Naive thymus-derived CD8-positive, alpha-beta T cell (primary cell): ENCODE data around the gene MED26. TPM values are rescaled to one million over a fixed set of nuclear protein-coding genes. Genes with fewer than 3 reads are reported as not detected.

ENCODE experiments used
- ATAC-seq, 2 donors: fragments of 150-1000 bp; cut with Tn5 transposase in 1 of 2; sonication (Bioruptor Pico), chemical (Tn5 transposase) in 1 of 2; 1 replicate in 1 of 2; 2 replicates in 1 of 2; pipeline ENCODE4 v1.10.0; 2021; ENCODE audit warnings: mild to moderate bottlenecking in 2 of 2, moderate library complexity in 2 of 2
- POLR2A ChIA-PET: fragments of 350-600 bp; sonication (Branson Sonifier 250); formaldehyde crosslinking; loops from one replicate; lab custom pipeline; 2021; ENCODE audit warnings: antibody characterized with exemption; lab: Charles Lee
- DNase-seq, 10 donors: peaks; one replicate each; pipeline versions ENCODE4 v3.0.0 to v3.0.0-alpha.2; 2020 to 2022
- H3K27ac Mint-ChIP-seq, 10 donors: one replicate each; pipeline ENCODE4 v1.8.0; 2020 to 2022; ENCODE audit warnings: mild to moderate bottlenecking in 10 of 10, mixed read lengths in 10 of 10, moderate library complexity in 4 of 10, inconsistent platforms in 1 of 10
- H3K27me3 Mint-ChIP-seq, 5 donors: one replicate each; pipeline ENCODE4 v1.8.0; 2021 to 2022; ENCODE audit warnings: mixed read lengths in 5 of 5
- H3K36me3 Mint-ChIP-seq, 3 donors: one replicate each; pipeline ENCODE4 v1.8.0; 2020 to 2022; ENCODE audit warnings: mixed read lengths in 3 of 3, mild to moderate bottlenecking in 2 of 3, inconsistent platforms in 1 of 3
- H3K4me1 Mint-ChIP-seq, 4 donors: one replicate each; pipeline ENCODE4 v1.8.0; 2021 to 2022; ENCODE audit warnings: mixed read lengths in 4 of 4
- H3K4me3 Mint-ChIP-seq, 10 donors: one replicate each; pipeline ENCODE4 v1.8.0; 2020 to 2022; ENCODE audit warnings: mild to moderate bottlenecking in 10 of 10, mixed read lengths in 10 of 10, moderate library complexity in 6 of 10, inconsistent platforms in 1 of 10
- H3K9me3 Mint-ChIP-seq, 9 donors: one replicate each; pipeline ENCODE4 v1.8.0; 2020 to 2022; ENCODE audit warnings: mixed read lengths in 9 of 9, mild to moderate bottlenecking in 3 of 9, inconsistent platforms in 1 of 9, moderate library complexity in 1 of 9
- polyA plus RNA-seq, 3 donors: library from polyadenylated mRNA; unstranded; fragments of 300-500 nt; fragmentation: Illumina TruSeq; gene quantifications; one replicate each; pipeline ENCODE4 v1.2.3, GENCODE V29; 2021
- total RNA-seq, 8 experiments: library from RNA in 2 of 8; stranded (reverse) in 2 of 8; gene quantifications; one replicate each; pipeline ENCODE4 v1.2.3 and lab custom pipeline; 2021 to 2026

Gene MED26
- total and polyA plus RNA-seq, 5 experiments from 2014 or later, result 2.7 to 18.5 (median 3.9) TPM

DNA sequence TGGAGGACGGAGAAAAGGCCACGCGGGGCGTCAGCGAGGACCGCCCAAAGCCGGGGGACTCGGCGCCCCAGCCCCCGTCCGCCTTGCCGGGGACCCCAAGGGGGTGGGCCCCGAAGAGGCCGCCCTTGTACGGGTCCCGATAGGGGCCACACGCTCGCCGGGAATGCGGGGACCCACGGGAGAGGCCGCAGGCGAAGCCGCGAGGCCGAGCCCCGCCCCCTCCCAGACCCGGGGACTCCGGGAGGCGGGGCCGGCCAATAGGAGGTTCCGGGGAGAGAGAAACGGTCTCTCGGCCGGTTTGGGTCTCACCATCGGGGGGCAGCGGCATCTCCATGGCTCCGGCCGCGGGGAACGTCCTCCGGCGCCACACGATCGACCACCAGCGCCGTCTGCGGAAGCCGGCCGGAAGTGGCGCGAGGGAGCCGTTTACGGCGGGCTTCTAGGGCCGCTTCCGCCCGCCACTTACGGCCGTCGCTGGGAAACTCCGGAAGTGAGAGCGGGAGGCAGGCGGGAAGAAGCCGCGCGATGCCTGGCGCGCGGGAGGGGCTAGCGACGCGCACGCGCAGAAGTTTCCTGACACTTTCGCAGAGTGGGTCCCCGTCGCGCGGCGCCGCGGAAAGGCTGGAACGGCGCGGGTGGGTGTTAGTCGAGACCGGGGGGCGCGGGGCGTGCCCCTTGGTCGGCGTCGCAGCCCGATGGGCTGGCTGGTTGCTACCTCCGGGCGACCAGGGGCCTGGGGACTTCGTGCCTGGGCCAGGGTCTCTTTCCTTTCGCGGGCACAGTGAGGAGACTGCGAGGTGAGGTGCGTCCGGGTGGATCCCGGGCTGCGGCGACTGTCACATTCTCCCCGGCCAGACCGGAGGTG is 85.7 kb downstream of the MED26 start, which contains the start of gene CHERP:
Gene CHERP, minus strand, starts transcription at position 393 of the 865 bp plus-strand sequence. Its CDS starts 59 bp downstream, at position 334.
- Mint-ChIP-seq H3K27me3 (no peaks in the 10 kb centered on the region), H3K4me1 (peaks cover 33 to 71% (median 62%) of the 10 kb centered on the region in 4 donors)
- peak; percentile 84 to 90 for ATAC-seq

DNA sequence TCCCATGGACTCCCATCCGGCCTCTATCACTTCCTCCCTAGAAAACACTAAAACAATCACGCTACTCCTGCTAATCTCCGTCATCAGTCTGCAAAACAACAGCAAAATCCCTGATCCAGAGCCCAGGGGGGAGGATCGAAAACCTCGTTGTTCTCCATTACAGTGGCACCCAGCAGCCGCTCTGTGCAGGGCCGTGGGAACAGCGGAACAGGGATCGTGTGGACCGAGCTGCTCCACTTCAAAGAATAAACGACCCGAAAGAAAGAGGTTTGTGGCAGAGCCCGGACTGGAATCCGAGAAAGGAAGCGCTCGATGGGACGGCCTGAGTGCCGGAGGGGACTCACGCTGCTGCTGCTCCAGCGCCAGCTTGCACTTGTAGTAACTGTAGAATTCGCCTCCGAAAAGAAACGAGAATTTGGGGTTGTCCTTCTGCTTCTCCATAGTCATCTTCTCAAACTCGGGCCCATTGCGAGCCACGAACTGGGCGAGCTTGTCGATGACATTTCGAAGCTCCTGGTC is 86.4 kb downstream of the MED26 start:
- POLR2A ChIA-PET, result interaction anchor here (0.6 to 2.8 kb wide), 9 partner anchors 25 to 801 kb away, joined by 3 to 22 read pairs (median 4); partner anchors contain the start of genes C19orf44, CALR3, MED26 and SLC35E1
- ATAC-seq (peak; percentile 2 to 7), DNase-seq (peak in 1 of 10 donors; percentile 13)
- Mint-ChIP-seq H3K4me1 (peaks cover 37 to 73% (median 64%) of the 10 kb centered on the region in 4 donors), H3K4me3 (peak overlapping the region; percentile 83 to 97 (median 89)), H3K9me3 (no peaks in the 10 kb centered on the region), H3K27ac (peak overlapping the region; percentile 61 to 94 (median 85)), H3K36me3 (peaks cover 0 to 31% (median 0%) of the 10 kb centered on the region in 3 donors), H3K27me3 (no peaks in the 10 kb centered on the region)

More for the DNA sequence above, 85.7 kb downstream of the MED26 start, which contains the start of gene CHERP:
- Mint-ChIP-seq H3K4me3 (peak within 1 kb of the TSS; percentile 83 to 97 (median 90)), H3K9me3 (no peaks in the 10 kb centered on the region), H3K27ac (peak within 1 kb of the TSS; percentile 81 to 97 (median 90)), H3K36me3 (peaks cover 0 to 26% (median 0%) of the 10 kb centered on the region in 3 donors)
- POLR2A ChIA-PET, result interaction anchor here (0.6 to 2.8 kb wide), 10 partner anchors 24 to 118 kb away, joined by 3 to 22 read pairs (median 4); partner anchors contain the start of genes C19orf44, CALR3, MED26 and SLC35E1
- peak; percentile 91 to 97 (median 94) for DNase-seq

DNA sequence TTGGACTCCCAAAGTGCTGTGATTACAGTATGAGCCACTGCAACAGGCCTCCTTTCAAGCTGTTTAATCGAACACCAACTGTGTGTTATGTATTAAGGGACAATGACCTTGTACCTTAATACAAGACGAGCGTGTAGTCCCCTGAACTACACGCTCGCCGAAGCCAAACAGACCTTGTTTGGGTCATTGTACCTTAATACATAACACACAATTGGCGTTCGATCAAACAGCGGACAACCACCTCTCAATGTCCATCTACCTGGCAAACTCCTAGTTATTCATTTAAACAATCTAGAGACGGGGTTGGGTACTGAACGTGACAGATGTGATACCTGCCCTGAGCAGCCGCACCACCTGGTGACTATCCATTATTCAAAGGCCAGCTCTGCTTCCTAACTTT is 87.1 kb downstream of the MED26 start:
- POLR2A ChIA-PET, result interaction anchor here (1.0 kb wide), 2 partner anchors 85 to 106 kb away, joined by 3 read pairs; no protein-coding TSS in a partner anchor
- Mint-ChIP-seq H3K27me3 (no peaks in the 10 kb centered on the region), H3K9me3 (no peaks in the 10 kb centered on the region), H3K27ac (peak overlapping the region in 9 of 10 donors; percentile 72 to 94 (median 85)), H3K4me3 (peak overlapping the region; percentile 83 to 97 (median 89)), H3K36me3 (peaks cover 0 to 36% (median 0%) of the 10 kb centered on the region in 3 donors), H3K4me1 (peaks cover 37 to 70% (median 64%) of the 10 kb centered on the region in 4 donors)
- ATAC-seq (no peak), DNase-seq (no peak)

DNA sequence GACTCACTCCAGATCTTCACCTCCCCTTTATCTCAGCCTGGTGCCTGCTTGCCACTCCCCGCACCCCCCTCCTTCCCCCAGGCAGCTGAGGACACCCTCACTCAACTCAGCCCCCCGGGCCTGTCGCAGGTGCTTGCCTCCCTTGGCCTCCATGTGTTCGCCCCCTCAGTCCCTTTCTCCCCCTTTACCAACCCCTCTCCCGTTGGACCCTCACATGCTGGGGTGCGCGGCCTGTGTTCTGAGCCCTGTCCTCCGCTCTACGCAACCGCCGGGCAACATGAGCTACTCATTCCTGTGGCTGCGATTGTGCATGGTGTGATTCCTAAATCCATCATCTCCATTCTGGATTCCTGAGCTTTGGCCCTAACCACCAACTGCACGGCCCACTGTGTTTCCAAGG is 90.9 kb downstream of the MED26 start:
- H3K4me3 Mint-ChIP-seq, result no peak overlapping the region
- peaks cover 27 to 52% (median 43%) of the 10 kb centered on the region in 4 donors for H3K4me1 Mint-ChIP-seq
- ATAC-seq (no peak), DNase-seq (no peak)
- H3K27me3 Mint-ChIP-seq, result no peaks in the 10 kb centered on the region
- H3K36me3 Mint-ChIP-seq, result peaks cover 0 to 70% (median 0%) of the 10 kb centered on the region in 3 donors
- no peaks in the 10 kb centered on the region for H3K9me3 Mint-ChIP-seq
- peak overlapping the region in 3 of 10 donors; percentile 31 to 73 (median 57) for H3K27ac Mint-ChIP-seq
- POLR2A ChIA-PET, result interaction anchor here (1.8 kb wide), 1 partner anchor 41 kb away, joined by 4 read pairs; the partner anchor contains the start of genes C19orf44 and CALR3

DNA sequence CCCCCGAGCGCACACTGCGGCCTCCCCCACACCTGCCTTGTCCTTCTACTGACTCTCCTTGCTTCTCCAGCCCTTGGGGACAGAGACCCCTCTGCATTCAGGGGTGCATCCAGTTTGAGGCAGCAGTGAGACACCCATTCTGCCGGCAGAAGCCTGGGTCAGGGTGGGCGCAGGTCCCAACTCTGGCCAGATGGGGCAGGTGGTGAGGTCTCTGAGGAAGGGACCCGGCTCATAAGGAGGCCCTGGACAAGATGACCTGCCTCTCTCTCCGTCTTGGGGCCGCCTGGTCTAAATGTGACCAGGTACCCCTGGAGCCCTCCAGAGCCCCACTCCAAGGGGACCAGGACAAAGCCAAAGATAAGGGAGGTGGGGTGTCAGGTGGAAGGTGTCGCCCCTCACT is 91.9 kb downstream of the MED26 start:
- Mint-ChIP-seq H3K36me3 (peaks cover 0 to 80% (median 4%) of the 10 kb centered on the region in 3 donors), H3K9me3 (no peaks in the 10 kb centered on the region), H3K27me3 (no peaks in the 10 kb centered on the region), H3K27ac (peak overlapping the region in 1 of 10 donors; percentile 11), H3K4me1 (peaks cover 25 to 45% (median 37%) of the 10 kb centered on the region in 4 donors), H3K4me3 (no peak overlapping the region)
- POLR2A ChIA-PET, result no interaction called here
- DNase-seq (no peak), ATAC-seq (no peak)

DNA sequence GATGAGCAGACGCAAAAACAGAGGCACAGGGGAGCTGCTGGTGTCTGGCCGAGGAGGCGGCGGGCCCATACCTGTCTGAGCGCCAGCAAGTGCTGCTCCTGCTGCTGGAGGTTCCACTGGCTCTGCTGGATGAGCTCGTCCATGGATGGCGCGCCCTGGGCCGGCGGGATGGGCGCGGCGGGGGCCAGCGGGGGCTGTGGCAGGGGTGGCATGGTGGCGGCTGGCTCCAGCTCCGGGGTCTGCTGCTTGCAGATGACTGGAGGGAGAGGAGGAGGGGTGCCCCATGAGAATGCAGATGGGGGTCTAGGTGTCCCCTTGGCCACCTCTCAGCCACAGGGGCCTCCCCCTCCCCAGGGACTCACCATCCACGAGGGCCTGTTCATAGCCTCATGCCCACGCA is 92.6 kb downstream of the MED26 start:
- H3K27ac Mint-ChIP-seq, result no peak overlapping the region
- no peak overlapping the region for H3K4me3 Mint-ChIP-seq
- no peak for DNase-seq
- peaks cover 25 to 37% (median 32%) of the 10 kb centered on the region in 4 donors for H3K4me1 Mint-ChIP-seq
- ATAC-seq, result no peak
- H3K9me3 Mint-ChIP-seq, result no peaks in the 10 kb centered on the region
- peaks cover 0 to 85% (median 4%) of the 10 kb centered on the region in 3 donors for H3K36me3 Mint-ChIP-seq
- H3K27me3 Mint-ChIP-seq, result no peaks in the 10 kb centered on the region
- POLR2A ChIA-PET, result no interaction called here

DNA sequence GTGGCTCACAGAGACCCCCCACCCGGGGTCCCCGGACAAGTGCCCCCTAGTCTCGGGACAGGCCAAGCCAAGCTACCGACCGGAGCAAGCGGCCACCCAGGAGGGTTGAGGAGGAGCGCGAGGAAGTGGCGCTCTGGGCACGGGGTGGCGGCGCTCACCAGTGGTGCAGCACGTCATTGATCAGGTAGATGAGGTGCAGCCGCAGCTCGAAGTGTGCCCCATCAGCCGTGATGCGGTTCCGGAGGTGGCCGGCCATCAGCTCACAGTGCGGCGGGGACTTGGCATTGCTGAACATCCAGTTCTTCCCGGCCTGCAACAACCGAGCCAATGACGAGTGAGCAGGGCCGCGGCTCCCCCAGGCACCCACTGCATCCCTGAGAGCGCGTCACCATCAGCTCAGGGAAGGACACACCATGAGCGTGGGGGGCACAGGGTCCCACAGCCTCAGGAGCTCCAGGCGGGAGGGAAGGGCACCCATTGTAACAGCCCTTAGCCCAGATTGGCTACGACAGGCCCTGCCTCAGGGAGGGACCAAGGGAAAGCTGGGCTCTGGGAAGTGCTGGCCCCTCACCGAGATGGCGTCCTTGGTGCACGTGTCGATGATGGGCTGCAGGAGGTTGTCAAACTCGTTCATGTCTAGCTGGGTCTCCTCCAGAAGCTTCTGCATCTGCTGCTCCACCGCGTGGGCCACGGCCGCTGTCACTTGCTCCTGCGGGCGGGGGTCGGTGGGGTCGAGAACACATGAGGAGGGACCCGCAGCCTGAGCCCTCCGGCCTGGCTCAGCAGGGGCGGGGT is 95.4 kb downstream of the MED26 start:
- Mint-ChIP-seq H3K27ac (peak overlapping the region in 1 of 10 donors; percentile 75), H3K36me3 (peaks cover 0 to 92% (median 4%) of the 10 kb centered on the region in 3 donors), H3K4me3 (no peak overlapping the region), H3K4me1 (peaks cover 5 to 11% (median 9%) of the 10 kb centered on the region in 4 donors), H3K9me3 (no peaks in the 10 kb centered on the region), H3K27me3 (no peaks in the 10 kb centered on the region)
- POLR2A ChIA-PET, result interaction anchor here (0.5 kb wide), 1 partner anchor 127 kb away, joined by 3 read pairs; the partner anchor contains the start of gene SMIM7
- ATAC-seq (no peak), DNase-seq (no peak)

DNA sequence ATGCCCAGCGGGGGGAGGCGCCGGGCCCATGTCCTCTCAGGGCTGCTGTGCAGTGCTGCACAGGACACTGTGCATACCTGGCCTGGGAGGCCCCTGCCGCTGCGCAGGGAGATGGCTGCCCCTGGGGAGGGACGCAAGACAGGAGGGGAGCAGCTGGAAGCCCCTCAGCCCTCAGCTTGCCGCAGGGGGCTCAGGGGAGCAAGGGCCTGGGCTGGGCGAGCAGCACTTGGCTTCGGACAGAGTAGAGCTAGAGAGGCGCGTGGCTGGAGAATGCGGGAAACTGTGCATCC is 96.7 kb downstream of the MED26 start:
- H3K27me3 Mint-ChIP-seq, result no peaks in the 10 kb centered on the region
- H3K4me1 Mint-ChIP-seq, result peaks cover 0 to 5% (median 2%) of the 10 kb centered on the region in 4 donors
- no peaks in the 10 kb centered on the region for H3K9me3 Mint-ChIP-seq
- no peak overlapping the region for H3K4me3 Mint-ChIP-seq
- peak overlapping the region in 4 of 10 donors; percentile 7 to 75 (median 22) for H3K27ac Mint-ChIP-seq
- peaks cover 0 to 88% (median 4%) of the 10 kb centered on the region in 3 donors for H3K36me3 Mint-ChIP-seq
- POLR2A ChIA-PET, result no interaction called here
- DNase-seq (no peak), ATAC-seq (no peak)

DNA sequence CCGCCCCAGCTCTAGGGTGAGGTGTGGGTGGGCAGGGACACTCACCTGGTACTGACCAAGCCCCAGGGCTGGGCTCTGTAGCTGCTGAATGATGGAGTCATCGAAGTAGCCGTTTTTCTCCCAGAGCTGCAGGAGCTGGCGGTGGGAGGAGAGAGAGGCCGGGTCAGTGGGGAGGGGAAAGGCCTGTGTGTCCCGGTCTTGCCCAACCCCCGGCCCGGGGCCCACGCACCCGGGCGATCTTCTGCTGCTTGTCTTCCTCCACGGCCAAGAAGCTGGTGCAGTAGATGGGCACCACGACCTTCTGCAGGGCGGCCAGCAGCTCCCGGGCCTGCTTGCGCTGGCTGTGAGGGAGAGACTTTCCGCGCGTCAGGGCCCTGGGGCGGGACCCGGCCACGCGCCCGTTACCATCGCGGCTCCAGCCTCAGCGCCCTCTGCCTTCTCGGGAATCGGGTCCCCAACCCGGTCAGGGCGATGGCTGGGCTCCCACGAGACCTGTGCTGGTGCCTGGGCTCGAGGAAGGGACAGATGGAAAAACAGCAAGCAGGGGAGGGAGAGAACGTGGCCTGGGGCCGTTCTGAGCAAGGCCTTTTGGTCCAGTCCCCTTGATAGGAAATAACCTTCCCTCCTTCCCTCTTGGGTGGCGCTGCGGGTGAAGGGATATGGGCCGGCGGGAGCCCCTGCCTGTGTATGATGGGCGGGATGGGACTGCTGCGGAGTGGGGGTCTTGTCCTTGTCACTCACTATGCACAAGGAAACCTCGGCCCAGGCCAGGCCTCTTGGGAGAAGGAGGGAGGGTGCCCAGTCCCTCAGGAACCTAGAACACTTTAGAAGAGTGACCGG is 97.2 kb downstream of the MED26 start:
- Mint-ChIP-seq H3K4me3 (no peak overlapping the region), H3K9me3 (no peaks in the 10 kb centered on the region), H3K4me1 (peaks cover 0 to 4% (median 2%) of the 10 kb centered on the region in 4 donors), H3K36me3 (peaks cover 0 to 87% (median 4%) of the 10 kb centered on the region in 3 donors), H3K27ac (peak overlapping the region in 2 of 10 donors; percentile 19 to 75), H3K27me3 (no peaks in the 10 kb centered on the region)
- POLR2A ChIA-PET, result interaction anchor here (0.5 kb wide), 1 partner anchor 128 kb away, joined by 4 read pairs; no protein-coding TSS in a partner anchor
- ATAC-seq (no peak), DNase-seq (no peak)

DNA sequence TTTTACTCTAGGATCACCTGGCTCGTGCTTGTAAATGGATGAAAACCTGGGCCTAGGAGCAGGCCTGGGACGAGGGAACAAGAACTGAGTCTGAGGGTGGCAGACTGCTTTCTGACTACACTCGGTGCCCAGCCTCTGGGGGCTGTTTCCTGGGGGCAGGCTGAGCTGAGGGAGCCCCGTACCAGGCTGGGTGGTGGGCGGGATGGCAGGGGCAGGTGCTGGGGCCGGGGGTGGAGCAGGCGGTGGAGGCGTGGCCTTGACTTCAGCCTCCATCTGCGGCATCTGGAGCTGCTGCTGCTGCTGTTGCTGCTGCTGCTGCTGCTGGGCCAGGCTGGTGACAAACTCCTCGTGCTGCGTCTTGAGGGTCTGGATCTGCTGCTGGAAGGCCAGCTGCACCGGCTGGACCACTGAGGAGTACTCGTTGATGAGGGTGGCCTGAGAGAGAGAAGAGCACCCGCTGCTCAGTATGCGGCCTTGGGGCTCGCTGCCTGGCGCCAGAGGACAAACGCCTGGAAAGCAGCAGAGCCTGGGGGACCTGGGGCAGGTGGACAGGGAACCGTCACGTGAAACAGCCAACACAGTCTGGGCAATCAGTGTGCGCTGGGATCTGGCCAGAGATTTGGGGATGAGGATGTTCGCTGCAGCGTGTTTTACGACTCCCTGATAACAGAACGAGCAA is 98.4 kb downstream of the MED26 start:
- H3K9me3 Mint-ChIP-seq, result no peaks in the 10 kb centered on the region
- no peaks in the 10 kb centered on the region for H3K27me3 Mint-ChIP-seq
- H3K4me3 Mint-ChIP-seq, result no peak overlapping the region
- ATAC-seq (no peak), DNase-seq (no peak)
- peaks cover 0 to 4% (median 1%) of the 10 kb centered on the region in 4 donors for H3K4me1 Mint-ChIP-seq
- H3K36me3 Mint-ChIP-seq, result peaks cover 0 to 86% (median 4%) of the 10 kb centered on the region in 3 donors
- peak overlapping the region in 1 of 10 donors; percentile 43 for H3K27ac Mint-ChIP-seq
- POLR2A ChIA-PET, result no interaction called here
